ENCODE measurements around the gene PSMD9. TPM values are rescaled to one million over a fixed set of nuclear protein-coding genes. Genes with fewer than 3 reads are reported as not detected.
"Not testable (repeated sequence)": the region's sequence is repeated elsewhere in the genome, so short reads cannot be mapped to it uniquely, and the experiment has no call there.

PSMD9 gene
- total RNA-seq, 6 donors from 2014 or later, result 28.1 to 59.1 (median 43.6) TPM

GRCh38 chr12:121927813-121928212, 39.2 kb downstream of the PSMD9 start:
- DNase-seq, result no peak
- Histone ChIP-seq H3K27ac (no peak overlapping the region), H3K9me3 (no peaks in the 10 kb centered on the region), H3K27me3 (no peaks in the 10 kb centered on the region), H3K4me1 (peaks cover 7 to 21% (median 10%) of the 10 kb centered on the region in 4 donors), H3K36me3 (no peaks in the 10 kb centered on the region), H3K4me3 (no peak overlapping the region)
- ATAC-seq (ENCODE audit: low FRiP score in 2 of 2), result no peak
- WGBS, 2 donors, result 52 to 60% methylated on average over 5 of the region's 5 CpGs
- TF ChIP-seq POLR2AphosphoS5 (IDR thresholded peaks at IDR 0.05) (no peak), POLR2A (IDR thresholded peaks at IDR 0.05) (no peak), EP300 (IDR thresholded peaks at IDR 0.05) (no peak)
- TF ChIP-seq, protein P1, sequence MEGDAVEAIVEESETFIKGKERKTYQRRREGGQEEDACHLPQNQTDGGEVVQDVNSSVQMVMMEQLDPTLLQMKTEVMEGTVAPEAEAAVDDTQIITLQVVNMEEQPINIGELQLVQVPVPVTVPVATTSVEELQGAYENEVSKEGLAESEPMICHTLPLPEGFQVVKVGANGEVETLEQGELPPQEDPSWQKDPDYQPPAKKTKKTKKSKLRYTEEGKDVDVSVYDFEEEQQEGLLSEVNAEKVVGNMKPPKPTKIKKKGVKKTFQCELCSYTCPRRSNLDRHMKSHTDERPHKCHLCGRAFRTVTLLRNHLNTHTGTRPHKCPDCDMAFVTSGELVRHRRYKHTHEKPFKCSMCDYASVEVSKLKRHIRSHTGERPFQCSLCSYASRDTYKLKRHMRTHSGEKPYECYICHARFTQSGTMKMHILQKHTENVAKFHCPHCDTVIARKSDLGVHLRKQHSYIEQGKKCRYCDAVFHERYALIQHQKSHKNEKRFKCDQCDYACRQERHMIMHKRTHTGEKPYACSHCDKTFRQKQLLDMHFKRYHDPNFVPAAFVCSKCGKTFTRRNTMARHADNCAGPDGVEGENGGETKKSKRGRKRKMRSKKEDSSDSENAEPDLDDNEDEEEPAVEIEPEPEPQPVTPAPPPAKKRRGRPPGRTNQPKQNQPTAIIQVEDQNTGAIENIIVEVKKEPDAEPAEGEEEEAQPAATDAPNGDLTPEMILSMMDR (IDR thresholded peaks at IDR 0.05), result no peak

GRCh38 chr12:121929545-121929944, 41.0 kb downstream of the PSMD9 start:
- not testable (repeated sequence) for DNase-seq; H3K9me3 ChIP-seq; H3K27me3 ChIP-seq; H3K4me3 ChIP-seq; ATAC-seq (ENCODE audit: low FRiP score in 2 of 2); H3K36me3 ChIP-seq; H3K27ac ChIP-seq
- H3K4me1 ChIP-seq, result peaks cover 5 to 12% (median 7%) of the 10 kb centered on the region in 4 donors
- WGBS, 2 donors, result 95 to 97% methylated on average over 7 of the region's 7 CpGs

- no peak for DNase-seq
- H3K27ac ChIP-seq, result no peak overlapping the region
- ATAC-seq (ENCODE audit: low FRiP score in 2 of 2), result no peak
- H3K4me1 ChIP-seq, result peaks cover 0 to 5% (median 1%) of the 10 kb centered on the region in 4 donors
- TF ChIP-seq POLR2A (IDR thresholded peaks at IDR 0.05), result no peak
- TF ChIP-seq, protein P1 (IDR thresholded peaks at IDR 0.05), result no peak
- TF ChIP-seq POLR2AphosphoS5 (IDR thresholded peaks at IDR 0.05), result no peak
- no peak for TF ChIP-seq EP300 (IDR thresholded peaks at IDR 0.05)
- no peak overlapping the region for H3K4me3 ChIP-seq
- no peaks in the 10 kb centered on the region for H3K27me3 ChIP-seq
- H3K9me3 ChIP-seq, result no peaks in the 10 kb centered on the region
- no peaks in the 10 kb centered on the region for H3K36me3 ChIP-seq
- WGBS, 2 donors, result 66 to 71% methylated on average over 4 of the region's 4 CpGs
These were observed 42.3 kb downstream of the PSMD9 start for GRCh38 chr12:121930862-121931261.

GRCh38 chr12:121932176-121932536, 43.6 kb downstream of the PSMD9 start:
- Histone ChIP-seq H3K27me3 (no peaks in the 10 kb centered on the region), H3K9me3 (no peaks in the 10 kb centered on the region), H3K36me3 (no peaks in the 10 kb centered on the region), H3K4me1 (peaks cover 0 to 5% (median 0%) of the 10 kb centered on the region in 4 donors), H3K27ac (no peak overlapping the region), H3K4me3 (no peak overlapping the region)
- TF ChIP-seq POLR2AphosphoS5 (IDR thresholded peaks at IDR 0.05), result no peak
- no peak for TF ChIP-seq POLR2A (IDR thresholded peaks at IDR 0.05)
- TF ChIP-seq, protein P1 (IDR thresholded peaks at IDR 0.05), result no peak
- no peak for TF ChIP-seq EP300 (IDR thresholded peaks at IDR 0.05)
- no peak for ATAC-seq (ENCODE audit: low FRiP score in 2 of 2)
- DNase-seq, result no peak
- WGBS, 2 donors, result 91 to 94% methylated on average over 3 of the region's 3 CpGs

GRCh38 chr12:121932914-121933521, 44.4 kb downstream of the PSMD9 start:
- Histone ChIP-seq H3K4me3 (no peak overlapping the region), H3K36me3 (no peaks in the 10 kb centered on the region), H3K27me3 (no peaks in the 10 kb centered on the region), H3K4me1 (peaks cover 0 to 5% (median 0%) of the 10 kb centered on the region in 4 donors), H3K27ac (no peak overlapping the region), H3K9me3 (no peaks in the 10 kb centered on the region)
- TF ChIP-seq POLR2A (IDR thresholded peaks at IDR 0.05) (no peak), EP300 (IDR thresholded peaks at IDR 0.05) (no peak), POLR2AphosphoS5 (IDR thresholded peaks at IDR 0.05) (no peak)
- TF ChIP-seq, protein P1 (IDR thresholded peaks at IDR 0.05), result no peak
- ATAC-seq (ENCODE audit: low FRiP score in 2 of 2) (no peak), DNase-seq (no peak)
- WGBS, 2 donors, result 82 to 90% methylated on average over 4 of the region's 4 CpGs

All from upper lobe of left lung (tissue), 6 donors.